B cell (primary cell): Measurements from ENCODE around the gene ANLN. TPM values are rescaled to one million over a fixed set of nuclear protein-coding genes. Genes with fewer than 3 reads are reported as not detected.

Experiments used
- ATAC-seq: fragments of 200-7000 bp; cut with Tn5 transposase; one replicate; pipeline ENCODE4 v1.10.0; 2021; ENCODE audit warnings: low read depth, mild to moderate bottlenecking, moderate number of reproducible peaks, moderate library complexity
- CTCF ChIA-PET: fragments of 350-600 bp; sonication (Branson Sonifier 250); formaldehyde crosslinking; loops from one replicate; lab custom pipeline; 2021; ENCODE audit warnings: antibody characterized with exemption, inconsistent platforms; lab: Charles Lee
- POLR2A ChIA-PET: fragments of 350-600 bp; sonication (Branson Sonifier 250); formaldehyde crosslinking; loops from one replicate; lab custom pipeline; 2021; ENCODE audit warnings: antibody characterized with exemption; lab: Charles Lee
- DNase-seq: peaks from one replicate; pipeline ENCODE4 v3.0.0; 2013
- H2AFZ ChIP-seq: 2 replicates; pipeline ENCODE4 v1.6.1; 2012; ENCODE audit warnings: mild to moderate bottlenecking, low read depth, low read length; ENCODE audit not compliant: insufficient read depth, poor library complexity, severe bottlenecking
- H3K27ac ChIP-seq, 2 donors: 1 replicate in 1 of 2; 2 replicates in 1 of 2; pipeline ENCODE4 v1.5.1; 2012 to 2013; ENCODE audit warnings: low read length in 2 of 2, mild to moderate bottlenecking in 2 of 2, moderate library complexity in 1 of 2
- H3K27me3 ChIP-seq, 4 experiments: fragments of 200-600 bp in 1 of 4; sonication (generic) in 1 of 4; replicated peaks in 1 of 4; 1 replicate in 2 of 4; 2 replicates in 2 of 4; pipeline versions ENCODE4 v1.6.1 to v1.7.0; 2013 to 2016; ENCODE audit warnings: low read length in 3 of 4, mild to moderate bottlenecking in 2 of 4, mixed read lengths in 1 of 4, moderate library complexity in 1 of 4; ENCODE audit not compliant: insufficient read depth in 4 of 4, control insufficient read depth in 3 of 4; ENCODE audit errors: control extremely low read depth in 1 of 4
- H3K36me3 ChIP-seq, 2 experiments: replicated peaks in 1 of 2; 1 replicate in 1 of 2; 2 replicates in 1 of 2; pipeline versions ENCODE4 v1.6.1 to v1.7.1; 2013; ENCODE audit warnings: low read length in 1 of 2; ENCODE audit not compliant: insufficient read depth in 2 of 2, control insufficient read depth in 1 of 2; ENCODE audit errors: control extremely low read depth in 1 of 2, extremely low read depth in 1 of 2
- H3K4me1 ChIP-seq, 2 donors: fragments of 200-600 bp in 1 of 2; sonication (generic) in 1 of 2; 1 replicate in 1 of 2; 2 replicates in 1 of 2; pipeline versions ENCODE4 v1.5.1 to v1.6.1; 2013 to 2017; ENCODE audit warnings: low read length in 2 of 2; ENCODE audit not compliant: control insufficient read depth in 2 of 2, insufficient read depth in 2 of 2
- H3K4me2 ChIP-seq: replicated peaks from 2 replicates; pipeline ENCODE3; 2012; ENCODE audit warnings: mild to moderate bottlenecking, low read depth, low read length; ENCODE audit not compliant: poor library complexity, severe bottlenecking
- H3K4me3 ChIP-seq, 5 experiments: fragments of 200-600 bp in 1 of 5; sonication (generic) in 1 of 5; 1 replicate in 3 of 5; 2 replicates in 2 of 5; pipeline versions ENCODE4 v1.5.1 to v1.7.0; 2011 to 2016; ENCODE audit warnings: low read length in 4 of 5, mild to moderate bottlenecking in 4 of 5, low read depth in 2 of 5, control low read depth in 1 of 5, moderate library complexity in 1 of 5; ENCODE audit not compliant: insufficient read depth in 1 of 5; ENCODE audit errors: control extremely low read depth in 1 of 5, extremely low read depth in 1 of 5
- H3K79me2 ChIP-seq: fragments of 200-600 bp; sonication (generic); one replicate; pipeline ENCODE4 v1.6.0; 2016; ENCODE audit warnings: low read length; ENCODE audit not compliant: control insufficient read depth, insufficient read depth
- H3K9ac ChIP-seq: fragments of 200-600 bp; sonication (generic); 2 replicates; pipeline ENCODE4 v1.6.1; 2017; ENCODE audit warnings: mild to moderate bottlenecking, low read length, moderate library complexity
- H3K9me3 ChIP-seq, 3 donors: one replicate each; pipeline versions ENCODE4 v1.6.1 to v1.7.1; 2013; ENCODE audit warnings: low read length in 2 of 3; ENCODE audit not compliant: control insufficient read depth in 2 of 3, insufficient read depth in 1 of 3; ENCODE audit errors: control extremely low read depth in 1 of 3
- H4K20me1 ChIP-seq: 2 replicates; pipeline ENCODE4 v1.6.0; 2012; ENCODE audit warnings: mild to moderate bottlenecking, low read length; ENCODE audit not compliant: insufficient read depth, control insufficient read depth, poor library complexity, severe bottlenecking
- H3K27ac Mint-ChIP-seq: one replicate; pipeline ENCODE4 v1.8.0; 2021; ENCODE audit warnings: mixed read lengths
- H3K27me3 Mint-ChIP-seq: one replicate; pipeline ENCODE4 v1.8.0; 2021; ENCODE audit warnings: mixed read lengths
- H3K4me1 Mint-ChIP-seq: one replicate; pipeline ENCODE4 v1.8.0; 2021; ENCODE audit warnings: mixed read lengths
- H3K4me3 Mint-ChIP-seq: one replicate; pipeline ENCODE4 v1.8.0; 2021; ENCODE audit warnings: mixed read lengths
- H3K9me3 Mint-ChIP-seq: one replicate; pipeline ENCODE4 v1.8.0; 2022; ENCODE audit warnings: mixed read lengths; ENCODE audit not compliant: insufficient read depth
- EZH2 ChIP-seq: IDR thresholded peaks from 2 replicates; pipeline ENCODE4 v1.6.1; 2012; ENCODE audit warnings: borderline replicate concordance, low read depth, mild to moderate bottlenecking, moderate library complexity, low read length; ENCODE audit not compliant: insufficient read depth, poor library complexity, severe bottlenecking
- WGBS: methylation state at CpG from one replicate; pipeline ENCODE4 v1.1.5; 2013; ENCODE audit warnings: missing lambda C conversion rate; ENCODE audit not compliant: insufficient coverage; 5-methylcytosine and 5-hydroxymethylcytosine counted together
- intact Hi-C: fragments of 100-400 bp; cut with micrococcal nuclease; formaldehyde crosslinking; loops from one replicate; pipeline ENCODE4 v1.10.0; 2022
- polyA plus RNA-seq: library from polyadenylated mRNA; depleted of rRNA; stranded (reverse); fragments of >200 nt; gene quantifications from 2 replicates; pipeline ENCODE4 v1.2.3, GENCODE V29; 2012
- total RNA-seq, 2 donors: library from RNA; stranded (reverse); fragments of 120-200 nt in 1 of 2; gene quantifications; 1 replicate in 1 of 2; 2 replicates in 1 of 2; pipeline versions ENCODE4 v1.2.3 to v1.2.4, GENCODE V29; 2013 to 2022
- TF ChIP-seq, protein P1 (sequence below): fragments of 200-600 bp; IDR thresholded peaks from one replicate; pipeline ENCODE4 v1.8.0; 2022; ENCODE audit warnings: antibody characterized with exemption, mild to moderate bottlenecking

The ANLN gene
- total and polyA plus RNA-seq, 2 donors (not counting 1 experiment from before 2014, with no cell fraction given) = 0.19 to 0.32 TPM

DNA sequence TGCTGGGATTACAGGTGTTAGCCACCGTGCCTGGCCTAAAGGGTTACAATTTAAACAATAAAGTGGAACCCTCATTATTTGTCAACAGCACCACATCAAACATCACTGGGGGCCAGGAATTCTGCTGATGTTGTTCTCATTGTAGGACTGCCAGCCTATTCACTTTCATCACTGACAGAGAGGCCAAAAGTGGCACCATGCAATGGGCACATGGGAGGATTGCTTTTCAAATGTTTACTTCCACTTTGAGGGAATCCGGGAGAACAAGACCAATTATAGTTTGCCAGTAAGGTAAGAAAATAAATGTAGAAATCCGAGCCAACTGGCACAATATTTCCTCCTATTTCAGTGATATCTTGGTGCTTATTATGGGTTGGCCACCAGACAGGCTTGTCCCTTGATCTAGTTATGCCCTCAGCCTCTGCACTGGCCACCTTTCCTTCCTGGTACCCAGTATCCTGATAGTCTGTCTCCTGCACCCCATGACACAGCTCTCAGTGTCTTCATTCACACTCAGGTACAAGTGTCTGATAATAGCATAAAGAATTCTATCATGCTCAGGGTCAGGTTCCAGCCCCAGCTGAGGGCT, 82.6 kb downstream of the ANLN start:
- H4K20me1 ChIP-seq = no peaks in the 10 kb centered on the region
- H3K4me1 Mint-ChIP-seq = no peaks in the 10 kb centered on the region
- no peak overlapping the region for H3K4me2 ChIP-seq
- ChIA-PET POLR2A (no interaction called here), CTCF (interaction anchor here (0.7 to 2.2 kb wide), 3 partner anchors 16 to 711 kb away, joined by 3 to 9 read pairs (median 3); no protein-coding TSS in a partner anchor)
- no CpG with 5 or more reads among the region's 3 CpGs for WGBS
- no peaks in the 10 kb centered on the region for H3K9me3 ChIP-seq
- H3K4me3 ChIP-seq = no peak overlapping the region
- no peak overlapping the region for H3K27ac ChIP-seq
- intact Hi-C loops = no loop called here
- H3K79me2 ChIP-seq = no peaks in the 10 kb centered on the region
- DNase-seq (no peak), ATAC-seq (no peak)
- no peak overlapping the region for H2AFZ ChIP-seq
- TF ChIP-seq EZH2 = no peak
- TF ChIP-seq, protein P1, sequence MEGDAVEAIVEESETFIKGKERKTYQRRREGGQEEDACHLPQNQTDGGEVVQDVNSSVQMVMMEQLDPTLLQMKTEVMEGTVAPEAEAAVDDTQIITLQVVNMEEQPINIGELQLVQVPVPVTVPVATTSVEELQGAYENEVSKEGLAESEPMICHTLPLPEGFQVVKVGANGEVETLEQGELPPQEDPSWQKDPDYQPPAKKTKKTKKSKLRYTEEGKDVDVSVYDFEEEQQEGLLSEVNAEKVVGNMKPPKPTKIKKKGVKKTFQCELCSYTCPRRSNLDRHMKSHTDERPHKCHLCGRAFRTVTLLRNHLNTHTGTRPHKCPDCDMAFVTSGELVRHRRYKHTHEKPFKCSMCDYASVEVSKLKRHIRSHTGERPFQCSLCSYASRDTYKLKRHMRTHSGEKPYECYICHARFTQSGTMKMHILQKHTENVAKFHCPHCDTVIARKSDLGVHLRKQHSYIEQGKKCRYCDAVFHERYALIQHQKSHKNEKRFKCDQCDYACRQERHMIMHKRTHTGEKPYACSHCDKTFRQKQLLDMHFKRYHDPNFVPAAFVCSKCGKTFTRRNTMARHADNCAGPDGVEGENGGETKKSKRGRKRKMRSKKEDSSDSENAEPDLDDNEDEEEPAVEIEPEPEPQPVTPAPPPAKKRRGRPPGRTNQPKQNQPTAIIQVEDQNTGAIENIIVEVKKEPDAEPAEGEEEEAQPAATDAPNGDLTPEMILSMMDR = no peak
- H3K9me3 Mint-ChIP-seq = no peaks in the 10 kb centered on the region
- no peaks in the 10 kb centered on the region for H3K36me3 ChIP-seq
- peaks cover 4% of the 10 kb centered on the region for H3K27me3 Mint-ChIP-seq
- H3K27ac Mint-ChIP-seq = no peak overlapping the region
- H3K27me3 ChIP-seq = no peaks in the 10 kb centered on the region
- H3K4me1 ChIP-seq = no peaks in the 10 kb centered on the region
- no peak overlapping the region for H3K4me3 Mint-ChIP-seq
- H3K9ac ChIP-seq = no peak overlapping the region

DNA sequence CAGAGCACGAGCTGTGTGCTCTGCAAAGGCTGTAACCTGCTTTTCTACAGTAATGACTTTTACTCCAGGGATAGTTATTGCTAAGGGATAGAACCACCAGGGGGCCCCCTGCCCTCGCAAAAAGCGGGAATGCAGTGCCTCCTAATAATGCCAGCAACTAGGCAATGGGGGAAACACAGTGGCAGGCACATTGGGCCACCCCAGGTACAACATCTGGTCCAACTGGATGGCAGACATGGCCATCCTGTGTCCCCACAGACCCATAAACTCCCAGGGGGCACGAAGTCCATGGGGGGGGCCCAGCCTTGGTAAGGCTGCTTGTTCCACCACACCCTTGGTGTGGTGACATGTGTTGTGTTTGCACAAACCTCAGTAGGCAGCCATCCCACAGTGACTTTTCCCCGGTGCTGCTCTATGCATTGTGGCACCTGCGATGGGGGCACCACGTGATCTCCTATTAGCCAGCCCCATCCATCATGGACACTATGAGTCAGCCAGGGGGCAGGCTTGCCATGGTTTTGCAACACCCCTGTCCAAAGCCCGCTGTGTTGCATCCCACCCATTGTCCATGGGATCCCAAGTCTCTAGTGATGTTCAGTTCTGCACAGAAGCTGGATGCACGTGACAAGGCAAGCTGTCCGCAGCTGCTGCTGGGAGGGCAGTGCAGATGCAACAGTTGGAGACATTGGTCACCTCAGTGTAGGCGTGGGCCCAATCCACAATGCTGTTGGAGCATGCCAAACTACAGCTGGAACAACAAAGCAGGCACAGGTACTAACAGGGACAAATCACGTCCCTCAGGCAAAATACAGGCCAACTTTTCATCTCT, 84.0 kb downstream of the ANLN start:
- H3K9ac ChIP-seq = no peak overlapping the region
- CTCF ChIA-PET = interaction anchor here (1.0 to 2.8 kb wide), 4 partner anchors 10 to 728 kb away, joined by 3 to 10 read pairs (median 4); no protein-coding TSS in a partner anchor
- no peak overlapping the region for H3K4me2 ChIP-seq
- H2AFZ ChIP-seq = peak overlapping the region; percentile 10
- no peaks in the 10 kb centered on the region for H3K4me1 ChIP-seq
- H3K27me3 Mint-ChIP-seq = peaks cover 4% of the 10 kb centered on the region
- intact Hi-C loops = no loop called here
- WGBS = 82% methylated on average over 10 of the region's 12 CpGs
- no peaks in the 10 kb centered on the region for H3K79me2 ChIP-seq
- no peak overlapping the region for H3K27ac ChIP-seq
- no peak overlapping the region for H3K27ac Mint-ChIP-seq
- DNase-seq = peak; percentile 13
- H3K4me1 Mint-ChIP-seq = no peaks in the 10 kb centered on the region
- POLR2A ChIA-PET = no interaction called here
- ATAC-seq = no peak
- no peaks in the 10 kb centered on the region for H3K36me3 ChIP-seq
- no peaks in the 10 kb centered on the region for H4K20me1 ChIP-seq
- no peaks in the 10 kb centered on the region for H3K9me3 Mint-ChIP-seq
- no peak overlapping the region for H3K4me3 ChIP-seq
- no peaks in the 10 kb centered on the region for H3K27me3 ChIP-seq
- no peak for TF ChIP-seq EZH2
- TF ChIP-seq, protein P1 = no peak
- no peak overlapping the region for H3K4me3 Mint-ChIP-seq
- no peaks in the 10 kb centered on the region for H3K9me3 ChIP-seq
